Embryonic facial prominence (tissue), 1 donor: ENCODE data around the gene GNG3.
"Not testable (repeated sequence)": the region's sequence is repeated elsewhere in the genome, so short reads cannot be mapped to it uniquely, and the experiment has no call there.

ENCODE experiments used
- DNase-seq: peaks from one replicate; pipeline ENCODE4 v3.0.0-alpha.2; 2016; ENCODE audit errors: extremely low spot score

The GNG3 gene

GRCh38 chr11:62687508-62688396, 19.7 kb upstream of the GNG3 start:
- no peak for DNase-seq

GRCh38 chr11:62688491-62688890, 19.0 kb upstream of the GNG3 start:
- no peak for DNase-seq

- DNase-seq, result no peak
These were observed 17.9 kb upstream of the GNG3 start, which contains the start of gene LRRN4CL for GRCh38 chr11:62689421-62690183. TSS of gene LRRN4CL (minus strand) at chr11:62689530. CDS start at chr11:62688508, 1,022 bp downstream.

GRCh38 chr11:62693624-62694023, 13.9 kb upstream of the GNG3 start:
- not testable (repeated sequence) for DNase-seq

GRCh38 chr11:62694455-62695167, 12.9 kb upstream of the GNG3 start:
- DNase-seq, result no peak

- no peak for DNase-seq
These were observed 5.2 kb upstream of the GNG3 start for GRCh38 chr11:62702246-62702645.

GRCh38 chr11:62703921-62704320, 3.6 kb upstream of the GNG3 start:
- not testable (repeated sequence) for DNase-seq

GRCh38 chr11:62705413-62705812, 2.1 kb upstream of the GNG3 start:
- no peak for DNase-seq

- peak; percentile 84 for DNase-seq
These were observed 1.3 kb upstream of the GNG3 start for GRCh38 chr11:62705880-62706849.

- DNase-seq, result no peak
These were observed 627 bp upstream of the GNG3 start for GRCh38 chr11:62706850-62707247.

GRCh38 chr11:62708392-62708791, 916 bp downstream of the GNG3 start:
- DNase-seq, result no peak

- DNase-seq, result no peak
These were observed 1.3 kb downstream of the GNG3 start for GRCh38 chr11:62708793-62709192.

GRCh38 chr11:62709247-62710000, 1.9 kb downstream of the GNG3 start:
- peak; percentile 98 for DNase-seq

GRCh38 chr11:62710001-62710345, 2.5 kb downstream of the GNG3 start:
- DNase-seq, result no peak

GRCh38 chr11:62712276-62712812, 4.9 kb downstream of the GNG3 start:
- no peak for DNase-seq

- DNase-seq, result no peak
These were observed 5.4 kb downstream of the GNG3 start for GRCh38 chr11:62712861-62713260.

GRCh38 chr11:62713343-62713742, 5.9 kb downstream of the GNG3 start:
- DNase-seq, result no peak

- DNase-seq, result no peak
These were observed 8.0 kb downstream of the GNG3 start for GRCh38 chr11:62715150-62716130.

- no peak for DNase-seq
These were observed 8.7 kb downstream of the GNG3 start for GRCh38 chr11:62716206-62716605.
